ENCODE data around the gene RHBDL1. TPM values are rescaled to one million over a fixed set of nuclear protein-coding genes. Genes with fewer than 3 reads are reported as not detected.

Gene RHBDL1
- total and polyA plus RNA-seq, 2 donors (not counting 3 experiments of a cell fraction or from before 2014, with no cell fraction given): 1.1 to 1.8 TPM

- Histone ChIP-seq H2AFZ (ENCODE audit: low read depth, low read length) (no peak overlapping the region), H3K79me2 (ENCODE audit: control insufficient read depth, insufficient read depth, low read length) (peaks cover 31% of the 10 kb centered on the region), H3K36me3 (ENCODE audit: control insufficient read depth in 2 of 2, extremely low read depth in 1 of 2, insufficient read depth in 2 of 2, low read length in 2 of 2) (peaks cover 7 to 19% of the 10 kb centered on the region in 2 experiments), H3K27ac (ENCODE audit: insufficient read depth, low read depth, low read length) (no peak overlapping the region), H3K9me3 (replicated peaks; ENCODE audit: control insufficient read depth, insufficient read depth, low read length) (no peaks in the 10 kb centered on the region), H3K4me1 (ENCODE audit: control insufficient read depth, extremely low read depth, insufficient read depth, low read length) (peaks cover 20% of the 10 kb centered on the region), H3K9me1 (replicated peaks; ENCODE audit: control insufficient read depth, extremely low read depth, insufficient read depth, low read length) (no peaks in the 10 kb centered on the region), H3K9ac (replicated peaks; ENCODE audit: extremely low read depth, insufficient read depth, low read length) (no peak overlapping the region), H3K27me3 (ENCODE audit: control insufficient read depth in 2 of 2, insufficient read depth in 2 of 2, low read length in 2 of 2) (no peaks in the 10 kb centered on the region), H4K20me1 (replicated peaks; ENCODE audit: control insufficient read depth, extremely low read depth, insufficient read depth, low read length) (no peaks in the 10 kb centered on the region), H3K4me3 (replicated peaks in 1 of 3; ENCODE audit: insufficient read depth in 1 of 3, low read depth in 1 of 3, low read length in 3 of 3) (no peak overlapping the region), H3K4me2 (ENCODE audit: insufficient read depth, low read length) (no peak overlapping the region)
- intact Hi-C loops (cut with micrococcal nuclease) (no loop called here), dilution Hi-C loops (cut with MboI; ENCODE audit: extremely low pct_ligation_motif_present, low sequenced_read_pairs) (no loop called here)
- DNase-seq (ENCODE audit: low read depth, low spot score) (no peak), FAIRE-seq (no peak)
- BruUV-seq (replicated peaks): no TSS peak
- POLR2A ChIA-PET: no interaction called here
- no peak for TF ChIP-seq FOS (IDR thresholded peaks at IDR 0.05; ENCODE audit: borderline replicate concordance, insufficient read depth, low read length)
- CTCF ChIA-PET: no interaction called here
These were observed 7.3 kb downstream of the RHBDL1 start for GRCh38 chr16:682493-683395.

GRCh38 chr16:683396-684070 lies 8.1 kb downstream of the RHBDL1 start:
- Histone ChIP-seq H3K4me3 (replicated peaks in 1 of 3; ENCODE audit: insufficient read depth in 1 of 3, low read depth in 1 of 3, low read length in 3 of 3) (peak overlapping the region in 2 of 3 experiments; percentile 5 to 71), H3K4me1 (ENCODE audit: control insufficient read depth, extremely low read depth, insufficient read depth, low read length) (peaks cover 20% of the 10 kb centered on the region), H3K27me3 (ENCODE audit: control insufficient read depth in 2 of 2, insufficient read depth in 2 of 2, low read length in 2 of 2) (no peaks in the 10 kb centered on the region), H3K79me2 (ENCODE audit: control insufficient read depth, insufficient read depth, low read length) (peaks cover 31% of the 10 kb centered on the region), H4K20me1 (replicated peaks; ENCODE audit: control insufficient read depth, extremely low read depth, insufficient read depth, low read length) (no peaks in the 10 kb centered on the region), H2AFZ (ENCODE audit: low read depth, low read length) (no peak overlapping the region), H3K27ac (ENCODE audit: insufficient read depth, low read depth, low read length) (peak overlapping the region; percentile 35), H3K9me1 (replicated peaks; ENCODE audit: control insufficient read depth, extremely low read depth, insufficient read depth, low read length) (no peaks in the 10 kb centered on the region), H3K4me2 (ENCODE audit: insufficient read depth, low read length) (peak overlapping the region; percentile 29), H3K36me3 (ENCODE audit: control insufficient read depth in 2 of 2, extremely low read depth in 1 of 2, insufficient read depth in 2 of 2, low read length in 2 of 2) (peaks cover 7 to 22% of the 10 kb centered on the region in 2 experiments), H3K9me3 (replicated peaks; ENCODE audit: control insufficient read depth, insufficient read depth, low read length) (no peaks in the 10 kb centered on the region), H3K9ac (replicated peaks; ENCODE audit: extremely low read depth, insufficient read depth, low read length) (no peak overlapping the region)
- intact Hi-C loops (cut with micrococcal nuclease): no loop called here
- dilution Hi-C loops (cut with MboI; ENCODE audit: extremely low pct_ligation_motif_present, low sequenced_read_pairs): no loop called here
- FAIRE-seq (no peak), DNase-seq (ENCODE audit: low read depth, low spot score) (no peak)
- CTCF ChIA-PET: no interaction called here
- POLR2A ChIA-PET: no interaction called here
- BruUV-seq (replicated peaks): no TSS peak
- TF ChIP-seq POLR2AphosphoS5 (IDR thresholded peaks at IDR 0.05; ENCODE audit: insufficient read depth, low read depth, low read length) (no peak), MAX (IDR thresholded peaks at IDR 0.05; ENCODE audit: insufficient read depth, insufficient read length) (no peak), GATA2 (IDR thresholded peaks at IDR 0.05; ENCODE audit: insufficient read depth, insufficient read length, low read depth, low read length) (no peak), MYC (IDR thresholded peaks at IDR 0.05; ENCODE audit: low read depth, low read length) (no peak), JUN (IDR thresholded peaks at IDR 0.05; ENCODE audit: borderline replicate concordance, insufficient read depth, insufficient read length, low read depth) (no peak), FOS (IDR thresholded peaks at IDR 0.05; ENCODE audit: borderline replicate concordance, insufficient read depth, low read length) (no peak), EZH2 (IDR thresholded peaks at IDR 0.05; ENCODE audit: borderline replicate concordance, low read depth, low read length, severe bottlenecking) (no peak), CTCF (IDR thresholded peaks at IDR 0.05; ENCODE audit: extremely low read depth in 1 of 2, insufficient read depth in 1 of 2, low read depth in 1 of 2, low read length in 2 of 2) (no peak), POLR2A (IDR thresholded peaks at IDR 0.05; ENCODE audit: low read depth, low read length) (no peak)

All from endothelial cell of umbilical vein (primary cell).